ENCODE results near the gene SDHAF4. TPM values are rescaled to one million over a fixed set of nuclear protein-coding genes. Genes with fewer than 3 reads are reported as not detected.

The SDHAF4 gene
- total and polyA plus RNA-seq, 2 donors (not counting 1 experiment from before 2014, with no cell fraction given): 2.7 to 9.2 TPM

DNA sequence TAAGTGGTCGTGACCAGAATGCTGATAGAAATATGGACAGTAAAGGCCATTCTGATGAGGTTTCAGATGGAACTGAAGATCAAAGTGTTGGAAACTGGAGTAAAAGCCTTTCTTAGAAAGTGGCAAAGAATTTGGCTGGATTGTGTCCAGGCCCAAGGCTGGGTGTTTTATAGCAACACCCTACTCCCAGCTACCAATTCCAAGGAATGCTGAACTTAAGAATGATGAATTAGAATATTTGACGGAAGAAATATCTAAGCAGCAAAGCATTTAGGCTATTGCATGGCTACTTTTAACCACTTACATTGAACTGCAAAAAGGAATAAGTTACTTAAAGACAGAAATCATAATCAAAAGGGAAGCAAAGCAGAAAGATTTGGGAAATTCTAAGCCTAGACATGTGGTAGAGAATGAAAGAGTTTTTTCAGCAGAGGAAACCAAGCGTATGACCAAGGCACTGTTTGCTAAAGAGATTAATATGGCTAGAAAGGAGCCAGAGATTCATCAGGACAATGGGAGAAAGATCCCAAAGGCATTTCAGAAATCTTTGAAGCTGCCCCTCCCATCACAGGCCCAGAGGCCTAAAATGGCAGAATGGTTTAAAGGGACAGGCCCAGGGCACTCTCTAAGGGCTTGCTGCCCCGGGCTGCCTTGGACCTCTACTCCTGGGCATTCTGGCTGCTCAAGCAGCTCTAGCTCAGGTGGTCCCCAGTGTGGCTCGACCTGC, 25.8 kb downstream of the SDHAF4 start:
- Histone ChIP-seq H4K20me1 (ENCODE audit: control insufficient read depth, extremely low read depth, insufficient read depth, low read length) (no peaks in the 10 kb centered on the region), H3K27ac (ENCODE audit: insufficient read depth, low read length) (no peak overlapping the region), H3K27me3 (ENCODE audit: control insufficient read depth, insufficient read depth, low read length) (no peaks in the 10 kb centered on the region), H3K4me1 (ENCODE audit: control insufficient read depth, extremely low read depth, insufficient read depth, low read length) (no peaks in the 10 kb centered on the region), H2AFZ (ENCODE audit: low read length) (no peak overlapping the region), H3K4me3 (replicated peaks in 1 of 4; ENCODE audit: control extremely low read depth in 1 of 4, insufficient read depth in 1 of 4, low read depth in 3 of 4, low read length in 4 of 4) (no peak overlapping the region), H3K36me3 (ENCODE audit: control insufficient read depth, insufficient read depth, low read length) (no peaks in the 10 kb centered on the region), H3K9ac (ENCODE audit: insufficient read depth, low read length) (no peak overlapping the region), H3K9me3 (ENCODE audit: control insufficient read depth, insufficient read depth, low read depth, low read length) (no peaks in the 10 kb centered on the region), H3K79me2 (ENCODE audit: control insufficient read depth, insufficient read depth, low read length) (no peaks in the 10 kb centered on the region), H3K4me2 (ENCODE audit: extremely low read depth, insufficient read depth, low read length) (no peak overlapping the region)
- DNase-seq (ENCODE audit: low read depth in 2 of 2): peak; percentile 3 to 64
- TF ChIP-seq CTCF (conservative IDR thresholded peaks at IDR 0.05 in 1 of 2, IDR thresholded peaks at IDR 0.05 in 1 of 2; ENCODE audit: low read depth in 1 of 2, low read length in 2 of 2) (no peak), EZH2 (IDR thresholded peaks at IDR 0.05; ENCODE audit: low read length, missing control alignments) (no peak)

DNA sequence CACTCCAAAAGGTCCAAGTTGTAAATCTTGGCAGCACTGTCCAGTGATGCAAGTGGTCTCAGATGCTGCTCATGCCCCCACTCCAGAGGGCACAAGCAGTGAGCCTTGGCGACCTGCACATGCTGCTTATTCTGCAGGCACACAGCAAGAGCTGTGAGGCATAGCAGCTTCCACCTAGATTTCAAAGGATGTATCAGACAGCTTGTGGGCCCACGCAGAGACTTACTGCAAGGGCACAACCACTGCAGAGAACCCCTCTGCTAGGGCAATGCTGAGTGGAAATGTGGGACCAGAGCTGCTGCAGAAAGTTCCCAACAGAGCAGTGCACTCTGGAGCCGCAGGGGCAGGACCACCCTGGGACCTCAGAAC, 26.4 kb downstream of the SDHAF4 start:
- Histone ChIP-seq H3K27me3 (ENCODE audit: control insufficient read depth, insufficient read depth, low read length) (no peaks in the 10 kb centered on the region), H3K4me3 (replicated peaks in 1 of 4; ENCODE audit: control extremely low read depth in 1 of 4, insufficient read depth in 1 of 4, low read depth in 3 of 4, low read length in 4 of 4) (no peak overlapping the region), H3K79me2 (ENCODE audit: control insufficient read depth, insufficient read depth, low read length) (no peaks in the 10 kb centered on the region), H3K9me3 (ENCODE audit: control insufficient read depth, insufficient read depth, low read depth, low read length) (no peaks in the 10 kb centered on the region), H2AFZ (ENCODE audit: low read length) (no peak overlapping the region), H3K4me1 (ENCODE audit: control insufficient read depth, extremely low read depth, insufficient read depth, low read length) (no peaks in the 10 kb centered on the region), H3K4me2 (ENCODE audit: extremely low read depth, insufficient read depth, low read length) (no peak overlapping the region), H3K27ac (ENCODE audit: insufficient read depth, low read length) (no peak overlapping the region), H3K36me3 (ENCODE audit: control insufficient read depth, insufficient read depth, low read length) (no peaks in the 10 kb centered on the region), H4K20me1 (ENCODE audit: control insufficient read depth, extremely low read depth, insufficient read depth, low read length) (no peaks in the 10 kb centered on the region), H3K9ac (ENCODE audit: insufficient read depth, low read length) (no peak overlapping the region)
- DNase-seq (ENCODE audit: low read depth in 2 of 2): no peak
- TF ChIP-seq EZH2 (IDR thresholded peaks at IDR 0.05; ENCODE audit: low read length, missing control alignments): no peak
- TF ChIP-seq CTCF (conservative IDR thresholded peaks at IDR 0.05 in 1 of 2, IDR thresholded peaks at IDR 0.05 in 1 of 2; ENCODE audit: low read depth in 1 of 2, low read length in 2 of 2): no peak

- Histone ChIP-seq H3K27ac (ENCODE audit: insufficient read depth, low read length) (no peak overlapping the region), H3K79me2 (ENCODE audit: control insufficient read depth, insufficient read depth, low read length) (no peaks in the 10 kb centered on the region), H3K9me3 (ENCODE audit: control insufficient read depth, insufficient read depth, low read depth, low read length) (no peaks in the 10 kb centered on the region), H3K9ac (ENCODE audit: insufficient read depth, low read length) (no peak overlapping the region), H2AFZ (ENCODE audit: low read length) (no peak overlapping the region), H3K4me3 (replicated peaks in 1 of 4; ENCODE audit: control extremely low read depth in 1 of 4, insufficient read depth in 1 of 4, low read depth in 3 of 4, low read length in 4 of 4) (no peak overlapping the region), H3K36me3 (ENCODE audit: control insufficient read depth, insufficient read depth, low read length) (no peaks in the 10 kb centered on the region), H3K4me1 (ENCODE audit: control insufficient read depth, extremely low read depth, insufficient read depth, low read length) (no peaks in the 10 kb centered on the region), H4K20me1 (ENCODE audit: control insufficient read depth, extremely low read depth, insufficient read depth, low read length) (no peaks in the 10 kb centered on the region), H3K27me3 (ENCODE audit: control insufficient read depth, insufficient read depth, low read length) (no peaks in the 10 kb centered on the region), H3K4me2 (ENCODE audit: extremely low read depth, insufficient read depth, low read length) (no peak overlapping the region)
- no peak for DNase-seq (ENCODE audit: low read depth in 2 of 2)
- no peak for TF ChIP-seq EZH2 (IDR thresholded peaks at IDR 0.05; ENCODE audit: low read length, missing control alignments)
- TF ChIP-seq CTCF (conservative IDR thresholded peaks at IDR 0.05 in 1 of 2, IDR thresholded peaks at IDR 0.05 in 1 of 2; ENCODE audit: low read depth in 1 of 2, low read length in 2 of 2): no peak
These were observed 32.5 kb downstream of the SDHAF4 start for GRCh38 chr6:70599187-70599586.
